A549 treated with RU486 at 1 μM for 4 hours (cell line): Measurements from ENCODE around the gene TAF7. TPM values are rescaled to one million over a fixed set of nuclear protein-coding genes. Genes with fewer than 3 reads are reported as not detected.

Experiments
- total RNA-seq: library from RNA; stranded (reverse); fragments of 200-300 nt; extraction: Qiagen RNA extraction; gene quantifications from 5 replicates; pipeline ENCODE4 v1.2.3, GENCODE V29; 2022; ENCODE audit warnings: low read depth

Gene TAF7, protein sequence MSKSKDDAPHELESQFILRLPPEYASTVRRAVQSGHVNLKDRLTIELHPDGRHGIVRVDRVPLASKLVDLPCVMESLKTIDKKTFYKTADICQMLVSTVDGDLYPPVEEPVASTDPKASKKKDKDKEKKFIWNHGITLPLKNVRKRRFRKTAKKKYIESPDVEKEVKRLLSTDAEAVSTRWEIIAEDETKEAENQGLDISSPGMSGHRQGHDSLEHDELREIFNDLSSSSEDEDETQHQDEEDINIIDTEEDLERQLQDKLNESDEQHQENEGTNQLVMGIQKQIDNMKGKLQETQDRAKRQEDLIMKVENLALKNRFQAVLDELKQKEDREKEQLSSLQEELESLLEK
- 53.0 to 78.7 TPM (median 74.4 TPM) in 5 replicates for total RNA-seq

GRCh38 chr5:141320225-141321169, at the start of gene TAF7:
TSS of gene TAF7 (minus strand) at chr5:141320784. CDS start at chr5:141320044, 740 bp downstream.

DNA sequence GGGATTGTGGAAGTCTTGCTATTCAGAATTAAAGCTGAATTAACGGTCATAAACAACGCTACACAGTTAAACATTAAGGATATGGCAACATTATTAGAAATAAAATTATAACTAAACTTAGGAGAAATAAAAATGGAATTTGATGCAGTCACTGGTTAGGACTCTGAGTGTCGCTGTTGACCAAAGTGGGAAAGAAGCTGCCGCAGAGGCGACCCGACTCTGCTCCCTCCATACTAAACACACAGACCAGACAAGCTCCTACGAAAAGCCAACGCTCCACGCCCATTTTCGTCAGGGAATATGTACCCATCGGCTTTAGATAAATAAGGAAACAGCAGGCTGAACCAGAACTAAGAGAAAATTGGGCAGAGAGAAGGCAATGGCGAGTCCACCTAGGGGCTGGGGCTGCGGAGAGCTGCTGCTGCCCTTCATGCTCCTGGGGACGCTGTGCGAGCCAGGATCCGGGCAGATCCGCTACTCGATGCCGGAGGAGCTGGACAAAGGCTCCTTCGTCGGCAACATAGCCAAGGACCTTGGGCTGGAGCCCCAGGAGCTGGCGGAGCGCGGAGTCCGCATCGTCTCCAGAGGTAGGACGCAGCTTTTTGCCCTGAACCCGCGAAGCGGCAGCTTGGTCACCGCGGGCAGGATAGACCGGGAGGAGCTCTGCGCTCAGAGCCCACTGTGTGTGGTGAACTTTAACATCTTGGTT, 43.5 kb upstream of the TAF7 start, which contains the start of gene PCDHGA5:
TSS of gene PCDHGA5 (plus strand) at position 211 of the 709 bp plus-strand sequence. CDS start at position 380, 169 bp downstream.

DNA sequence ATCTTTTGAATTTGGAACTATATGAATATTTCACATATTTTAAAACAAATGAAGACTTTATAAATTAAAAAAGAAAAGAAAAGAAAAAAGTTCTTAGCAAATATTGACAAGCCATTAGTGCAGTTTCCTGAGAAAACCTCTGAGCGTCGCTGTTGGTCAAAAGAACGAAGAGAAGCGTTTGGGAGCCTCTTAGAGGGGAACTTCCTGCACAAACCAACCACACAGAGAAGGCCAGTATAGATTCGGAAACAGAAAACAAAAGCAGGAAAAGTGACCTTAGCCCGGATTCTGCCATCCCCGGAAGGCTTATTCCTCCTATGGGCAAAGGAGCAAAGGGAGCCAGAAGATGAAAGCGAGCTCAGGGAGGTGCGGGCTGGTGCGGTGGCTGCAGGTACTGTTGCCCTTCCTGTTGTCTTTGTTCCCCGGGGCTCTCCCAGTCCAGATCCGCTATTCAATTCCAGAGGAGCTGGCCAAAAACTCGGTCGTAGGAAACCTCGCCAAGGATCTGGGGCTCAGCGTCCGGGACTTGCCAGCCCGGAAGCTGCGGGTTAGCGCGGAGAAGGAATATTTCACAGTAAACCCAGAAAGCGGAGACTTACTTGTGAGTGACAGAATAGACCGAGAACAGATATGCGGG, 39.3 kb upstream of the TAF7 start, which contains the start of gene PCDHGB2:
TSS of gene PCDHGB2 (plus strand) at position 205 of the 637 bp plus-strand sequence. CDS start at position 347, 142 bp downstream.

DNA sequence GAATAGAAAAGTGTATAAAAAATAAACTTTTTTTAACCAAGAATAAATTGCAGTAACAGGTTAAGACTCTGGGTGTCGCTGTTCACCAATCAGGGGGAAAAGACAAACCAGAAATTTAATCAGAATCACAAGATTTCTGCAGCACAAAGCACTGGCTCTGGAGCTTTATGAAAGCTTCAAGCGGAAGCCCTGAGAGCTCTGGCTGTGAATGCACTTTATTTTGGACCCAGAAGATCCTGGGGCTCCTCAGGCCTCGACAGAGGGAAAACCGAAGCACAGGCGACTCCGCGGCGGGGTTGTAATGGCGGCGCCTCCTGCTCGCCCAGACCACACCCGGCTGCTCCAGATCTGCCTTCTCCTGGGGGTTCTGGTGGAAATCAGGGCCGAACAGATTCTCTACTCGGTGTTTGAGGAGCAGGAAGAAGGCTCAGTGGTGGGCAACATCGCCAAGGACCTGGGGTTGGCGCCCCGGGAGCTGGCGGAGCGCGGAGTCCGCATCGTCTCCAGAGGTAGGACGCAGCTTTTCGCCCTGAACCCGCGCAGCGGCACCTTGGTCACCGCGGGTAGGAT, 34.4 kb upstream of the TAF7 start, which contains the start of gene PCDHGA4:
TSS of gene PCDHGA4 (plus strand) at position 122 of the 570 bp plus-strand sequence. CDS start at position 209, 87 bp downstream.

DNA sequence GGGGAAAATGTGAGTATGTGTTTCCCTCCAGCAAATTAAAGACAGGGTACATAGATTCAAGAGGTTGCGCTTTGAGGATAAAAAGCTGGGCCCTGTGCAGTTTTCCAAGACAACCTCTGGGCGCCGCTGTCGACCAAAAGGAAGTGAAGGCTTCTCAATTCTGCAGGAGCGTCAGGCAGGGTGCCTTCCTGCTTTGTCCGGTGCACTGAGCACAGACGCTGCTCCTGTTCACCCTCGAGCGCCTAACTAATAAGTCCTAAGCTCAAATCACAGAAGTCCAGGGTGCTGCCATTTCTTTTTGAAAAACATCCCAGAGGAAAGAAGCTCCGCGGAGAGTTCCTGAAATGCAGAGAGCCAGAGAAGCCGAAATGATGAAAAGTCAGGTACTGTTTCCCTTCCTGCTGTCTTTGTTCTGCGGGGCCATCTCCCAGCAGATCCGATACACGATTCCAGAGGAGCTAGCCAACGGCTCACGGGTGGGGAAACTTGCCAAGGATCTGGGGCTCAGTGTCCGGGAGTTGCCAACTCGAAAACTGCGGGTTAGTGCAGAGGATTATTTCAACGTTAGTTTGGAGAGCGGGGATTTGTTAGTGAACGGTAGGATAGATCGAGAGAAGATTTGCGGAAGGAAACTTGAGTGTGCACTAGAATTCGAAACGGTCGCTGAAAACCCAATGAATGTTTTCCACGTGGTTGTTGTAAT, 29.5 kb upstream of the TAF7 start, which contains the start of gene PCDHGB1:
TSS of gene PCDHGB1 (plus strand) at position 183 of the 703 bp plus-strand sequence. CDS start at position 345, 162 bp downstream.

DNA sequence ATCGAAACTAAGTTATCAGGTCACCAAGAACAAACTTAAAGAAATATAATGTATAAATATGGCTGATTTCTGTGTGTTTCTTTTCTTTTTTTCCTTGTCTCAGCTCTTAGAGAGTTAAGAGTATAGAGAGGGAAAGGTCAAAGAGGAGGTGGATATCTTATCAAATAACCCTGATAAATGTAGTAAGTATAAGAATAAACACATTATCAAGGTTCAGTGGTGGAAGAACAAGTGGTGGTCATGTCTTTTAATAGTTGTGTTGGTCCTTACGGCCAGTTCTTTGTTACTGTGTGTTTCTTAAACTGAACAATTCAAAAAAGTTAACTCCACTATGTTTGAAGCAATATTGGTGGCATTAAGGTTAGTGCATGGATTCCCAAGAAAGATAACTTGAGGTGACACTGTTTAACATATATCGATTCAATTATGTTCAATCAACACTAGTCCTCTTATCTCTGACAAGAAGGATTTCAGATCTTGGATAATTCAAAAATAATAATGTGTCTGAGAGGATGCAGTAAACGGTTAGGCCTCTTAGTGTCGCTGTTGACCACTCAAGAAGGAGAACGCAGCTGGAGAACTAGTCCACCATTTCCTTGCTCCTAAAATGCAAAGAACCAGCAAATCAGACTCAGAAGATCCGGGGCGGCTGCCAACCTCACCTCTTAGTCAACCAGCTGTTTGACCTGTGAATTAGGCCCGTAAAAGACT, 22.8 kb upstream of the TAF7 start, which contains the start of gene PCDHGA3:
TSS of gene PCDHGA3 (plus strand) at position 588 of the 711 bp plus-strand sequence. CDS start 205 bp downstream, outside the sequence.

GRCh38 chr5:141338538-141339306, 18.1 kb upstream of the TAF7 start, which contains the start of gene PCDHGA2:
TSS of gene PCDHGA2 (plus strand) at chr5:141338760.

DNA sequence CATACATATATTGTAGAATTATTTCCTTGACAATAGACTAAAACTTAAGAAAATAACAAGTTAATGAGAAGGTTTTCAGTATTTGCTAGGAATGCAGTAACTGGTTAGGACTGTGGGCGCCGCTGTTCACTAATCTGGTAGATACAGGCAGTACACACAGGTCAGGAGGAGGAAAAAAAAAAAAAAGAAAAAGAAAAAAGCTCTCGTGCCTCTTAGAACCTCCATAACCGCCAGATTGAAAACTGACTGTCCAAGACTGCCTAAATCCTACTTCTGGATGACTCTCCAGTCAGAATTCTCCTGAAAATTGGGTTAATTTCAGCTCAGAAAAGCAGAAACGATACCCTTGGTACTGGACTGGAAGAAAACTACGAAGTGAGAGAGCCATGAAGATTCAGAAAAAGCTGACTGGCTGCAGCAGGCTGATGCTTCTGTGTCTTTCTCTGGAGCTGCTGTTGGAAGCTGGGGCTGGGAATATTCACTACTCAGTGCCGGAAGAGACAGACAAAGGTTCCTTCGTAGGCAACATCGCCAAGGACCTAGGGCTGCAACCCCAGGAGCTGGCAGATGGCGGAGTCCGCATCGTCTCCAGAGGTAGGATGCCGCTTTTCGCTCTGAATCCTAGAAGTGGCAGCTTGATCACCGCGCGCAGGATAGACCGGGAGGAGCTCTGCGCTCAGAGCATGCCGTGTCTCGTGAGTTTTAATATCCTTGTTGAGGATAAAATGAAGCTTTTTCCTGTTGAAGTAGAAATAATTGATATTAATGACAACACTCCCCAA, 9.9 kb upstream of the TAF7 start, which contains the start of gene PCDHGA1:
TSS of gene PCDHGA1 (plus strand) at position 216 of the 782 bp plus-strand sequence.

DNA sequence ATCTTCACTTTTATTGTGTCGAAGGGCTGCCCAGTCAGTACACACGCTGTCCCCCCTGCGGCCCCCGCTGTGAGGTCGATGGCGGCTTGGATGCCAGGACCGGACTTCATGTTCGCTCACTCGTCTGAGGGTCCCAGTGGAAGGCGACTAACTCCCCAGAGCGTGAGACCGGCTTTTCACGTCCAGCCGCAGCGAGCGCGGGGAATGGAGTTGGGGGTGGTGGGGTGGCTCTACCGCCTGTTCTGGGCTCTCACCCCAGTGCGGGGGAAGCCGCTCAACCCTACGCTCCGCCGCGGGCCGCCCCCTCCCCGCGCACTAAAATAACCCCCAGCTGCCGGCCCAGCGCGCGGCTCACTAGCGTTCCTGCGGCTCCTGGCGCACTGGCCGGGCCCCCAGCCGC, 16.8 kb downstream of the TAF7 start, which contains the start of gene SLC25A2:
TSS of gene SLC25A2 (minus strand) at position 294 of the 400 bp plus-strand sequence. CDS start at position 110, 184 bp downstream.

Other genes starting within 250 kb of the TAF7 start
- 2.3 to 4.1 TPM (median 3.6 TPM) in 5 replicates for gene PCDHB2, start 226.2 kb downstream of the TAF7 start, total RNA-seq
- gene PCDHB3, start 220.3 kb downstream of the TAF7 start, total RNA-seq, result 0.03 to 0.06 TPM in 2 of 5 replicates, not detected in the others
- 0.03 to 0.08 TPM (median 0.05 TPM) in 5 replicates for gene PCDHB4, start 199.0 kb downstream of the TAF7 start, total RNA-seq
- gene PCDHB5, start 185.6 kb downstream of the TAF7 start, total RNA-seq, result 1.5 to 1.8 TPM (median 1.6 TPM) in 5 replicates
- 0.85 to 1.2 TPM (median 0.92 TPM) in 5 replicates for gene PCDHB6, start 170.7 kb downstream of the TAF7 start, total RNA-seq
- not detected in 5 replicates for gene PCDHB7, start 148.1 kb downstream of the TAF7 start, total RNA-seq
- 0.25 to 0.43 TPM (median 0.34 TPM) in 5 replicates for gene PCDHB8, start 143.0 kb downstream of the TAF7 start, total RNA-seq
- 0.04 to 0.30 TPM (median 0.07 TPM) in 5 replicates for gene PCDHB16, start 138.4 kb downstream of the TAF7 start, total RNA-seq
- 0.03 to 0.06 TPM in 2 of 5 replicates, not detected in the others for gene PCDHB9, start 133.6 kb downstream of the TAF7 start, total RNA-seq
- gene PCDHB10, start 128.4 kb downstream of the TAF7 start, total RNA-seq, result 0.06 TPM in 2 of 5 replicates, not detected in the others
- 0.06 to 0.14 TPM (median 0.07 TPM) in 4 of 5 replicates, not detected in the other for gene PCDHB11, start 121.2 kb downstream of the TAF7 start, total RNA-seq
- 0.05 to 0.09 TPM in 2 of 5 replicates, not detected in the others for gene PCDHB12, start 112.1 kb downstream of the TAF7 start, total RNA-seq
- gene PCDHB13, start 106.9 kb downstream of the TAF7 start, total RNA-seq, result 0.06 to 0.12 TPM (median 0.09 TPM) in 5 replicates
- 0.07 to 0.21 TPM (median 0.09 TPM) in 5 replicates for gene PCDHB14, start 97.4 kb downstream of the TAF7 start, total RNA-seq
- 0.06 to 0.10 TPM (median 0.08 TPM) in 3 of 5 replicates, not detected in the others for gene PCDHB15, start 75.4 kb downstream of the TAF7 start, total RNA-seq
- not detected in 5 replicates for gene SLC25A2, start 16.7 kb downstream of the TAF7 start, total RNA-seq
- gene PCDHGA1, start 9.7 kb upstream of the TAF7 start, total RNA-seq, result 0.31 to 0.42 TPM (median 0.35 TPM) in 5 replicates
- gene PCDHGA2, start 18.0 kb upstream of the TAF7 start, total RNA-seq, result 0.38 to 0.87 TPM (median 0.47 TPM) in 5 replicates
- 0.03 TPM in 1 of 5 replicates, not detected in the others for gene PCDHGA3, start 23.0 kb upstream of the TAF7 start, total RNA-seq
- gene PCDHGB1, start 29.3 kb upstream of the TAF7 start, total RNA-seq, result 1.2 to 2.3 TPM (median 1.9 TPM) in 5 replicates
- 0.06 to 0.19 TPM (median 0.09 TPM) in 5 replicates for gene PCDHGA4, start 34.2 kb upstream of the TAF7 start, total RNA-seq
- 0.08 TPM in 2 of 5 replicates, not detected in the others for gene PCDHGB2, start 39.2 kb upstream of the TAF7 start, total RNA-seq
- gene PCDHGA5, start 43.4 kb upstream of the TAF7 start, total RNA-seq, result 0.07 to 0.30 TPM (median 0.13 TPM) in 5 replicates
- gene PCDHGB3, start 49.5 kb upstream of the TAF7 start, total RNA-seq, result 0.17 to 0.30 TPM (median 0.23 TPM) in 5 replicates
- gene PCDHGA6, start 53.1 kb upstream of the TAF7 start, total RNA-seq, result 0.14 to 0.27 TPM (median 0.23 TPM) in 5 replicates
- 0.67 to 1.1 TPM (median 0.88 TPM) in 5 replicates for gene PCDHGA7, start 62.0 kb upstream of the TAF7 start, total RNA-seq
- 0.56 to 1.1 TPM (median 0.93 TPM) in 5 replicates for gene PCDHGB4, start 66.9 kb upstream of the TAF7 start, total RNA-seq
- gene PCDHGA8, start 71.8 kb upstream of the TAF7 start, total RNA-seq, result 0.03 TPM in 1 of 5 replicates, not detected in the others
- 2.0 to 3.0 TPM (median 2.5 TPM) in 5 replicates for gene PCDHGB5, start 77.2 kb upstream of the TAF7 start, total RNA-seq
- 0.03 to 0.05 TPM (median 0.04 TPM) in 3 of 5 replicates, not detected in the others for gene PCDHGA9, start 82.0 kb upstream of the TAF7 start, total RNA-seq
- 0.06 to 0.15 TPM (median 0.09 TPM) in 5 replicates for gene PCDHGB6, start 87.2 kb upstream of the TAF7 start, total RNA-seq
- gene PCDHGA10, start 92.2 kb upstream of the TAF7 start, total RNA-seq, result not detected in 5 replicates
- gene PCDHGB7, start 96.9 kb upstream of the TAF7 start, total RNA-seq, result 0.05 to 0.11 TPM (median 0.07 TPM) in 5 replicates
- 0.06 TPM in 1 of 5 replicates, not detected in the others for gene PCDHGA11, start 100.3 kb upstream of the TAF7 start, total RNA-seq
- 0.02 to 0.05 TPM in 2 of 5 replicates, not detected in the others for gene PCDHGA12, start 109.7 kb upstream of the TAF7 start, total RNA-seq
- gene PCDHGC3, start 155.2 kb upstream of the TAF7 start, total RNA-seq, result 6.1 to 7.8 TPM (median 7.0 TPM) in 5 replicates
- not detected in 5 replicates for gene PCDHGC4, start 164.2 kb upstream of the TAF7 start, total RNA-seq
- 0.02 to 0.09 TPM in 2 of 5 replicates, not detected in the others for gene PCDHGC5, start 168.3 kb upstream of the TAF7 start, total RNA-seq